GM21447 (cell line): Measurements from ENCODE around the gene BSN.
"Not testable (repeated sequence)": the region's sequence is repeated elsewhere in the genome, so short reads cannot be mapped to it uniquely, and the experiment has no call there.

Experiments used
- ATAC-seq: cut with Tn5 transposase; IDR thresholded peaks from one replicate; pipeline ENCODE4 v1.9.1; 2021; ENCODE audit not compliant: unreplicated experiment

BSN gene

DNA sequence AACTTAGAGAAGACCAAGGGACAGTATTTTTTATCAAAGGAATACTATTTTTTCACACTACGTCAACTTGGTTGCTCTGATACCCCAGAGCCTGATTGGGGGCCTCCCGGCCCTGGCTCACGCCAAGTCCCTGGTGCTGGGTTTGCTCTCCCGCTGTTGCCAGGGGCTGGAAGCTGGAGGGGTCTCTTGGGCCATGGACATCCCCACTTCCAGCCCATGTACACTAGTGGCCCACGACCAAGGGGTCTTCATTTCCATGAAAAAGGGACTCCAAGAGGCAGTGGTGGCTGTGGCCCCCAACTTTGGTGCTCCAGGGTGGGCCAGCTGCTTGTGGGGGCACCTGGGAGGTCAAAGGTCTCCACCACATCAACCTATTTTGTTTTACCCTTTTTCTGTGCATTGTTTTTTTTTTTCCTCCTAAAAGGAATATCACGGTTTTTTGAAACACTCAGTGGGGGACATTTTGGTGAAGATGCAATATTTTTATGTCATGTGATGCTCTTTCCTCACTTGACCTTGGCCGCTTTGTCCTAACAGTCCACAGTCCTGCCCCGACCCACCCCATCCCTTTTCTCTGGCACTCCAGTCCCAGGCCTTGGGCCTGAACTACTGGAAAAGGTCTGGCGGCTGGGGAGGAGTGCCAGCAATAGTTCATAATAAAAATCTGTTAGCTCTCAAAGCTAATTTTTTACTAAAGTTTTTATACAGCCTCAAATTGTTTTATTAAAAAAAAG is 20.3 kb upstream of the BSN start:
- no peak for ATAC-seq

DNA sequence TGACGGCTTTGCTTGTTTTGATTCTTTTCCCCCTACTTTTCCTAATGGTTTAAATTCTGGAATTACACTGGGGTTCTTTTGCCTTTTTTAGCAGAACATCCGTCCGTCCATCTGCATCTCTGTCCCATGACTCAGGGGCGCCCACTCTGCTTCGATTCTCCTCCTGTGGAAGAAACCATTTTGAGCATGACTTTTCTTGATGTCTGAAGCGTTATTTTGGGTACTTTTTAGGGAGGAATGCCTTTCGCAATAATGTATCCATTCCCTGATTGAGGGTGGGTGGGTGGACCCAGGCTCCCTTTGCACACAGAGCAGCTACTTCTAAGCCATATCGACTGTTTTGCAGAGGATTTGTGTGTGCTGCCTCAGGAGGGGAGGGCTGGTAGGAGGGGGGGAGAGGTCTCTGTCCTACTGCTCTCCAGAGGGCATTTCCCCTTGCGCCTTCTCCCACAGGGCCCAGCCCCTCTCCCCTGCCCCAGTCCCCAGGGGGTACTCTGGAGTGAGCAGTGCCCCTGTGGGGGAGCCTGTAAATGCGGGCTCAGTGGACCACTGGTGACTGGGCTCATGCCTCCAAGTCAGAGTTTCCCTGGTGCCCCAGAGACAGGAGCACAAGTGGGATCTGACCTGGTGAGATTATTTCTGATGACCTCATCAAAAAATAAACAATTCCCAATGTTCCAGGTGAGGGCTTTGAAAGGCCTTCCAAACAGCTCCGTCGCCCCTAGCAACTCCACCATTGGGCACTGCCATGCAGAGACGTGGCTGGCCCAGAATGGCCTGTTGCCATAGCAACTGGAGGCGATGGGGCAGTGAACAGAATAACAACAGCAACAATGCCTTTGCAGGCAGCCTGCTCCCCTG is 19.5 kb upstream of the BSN start:
- ATAC-seq = no peak

DNA sequence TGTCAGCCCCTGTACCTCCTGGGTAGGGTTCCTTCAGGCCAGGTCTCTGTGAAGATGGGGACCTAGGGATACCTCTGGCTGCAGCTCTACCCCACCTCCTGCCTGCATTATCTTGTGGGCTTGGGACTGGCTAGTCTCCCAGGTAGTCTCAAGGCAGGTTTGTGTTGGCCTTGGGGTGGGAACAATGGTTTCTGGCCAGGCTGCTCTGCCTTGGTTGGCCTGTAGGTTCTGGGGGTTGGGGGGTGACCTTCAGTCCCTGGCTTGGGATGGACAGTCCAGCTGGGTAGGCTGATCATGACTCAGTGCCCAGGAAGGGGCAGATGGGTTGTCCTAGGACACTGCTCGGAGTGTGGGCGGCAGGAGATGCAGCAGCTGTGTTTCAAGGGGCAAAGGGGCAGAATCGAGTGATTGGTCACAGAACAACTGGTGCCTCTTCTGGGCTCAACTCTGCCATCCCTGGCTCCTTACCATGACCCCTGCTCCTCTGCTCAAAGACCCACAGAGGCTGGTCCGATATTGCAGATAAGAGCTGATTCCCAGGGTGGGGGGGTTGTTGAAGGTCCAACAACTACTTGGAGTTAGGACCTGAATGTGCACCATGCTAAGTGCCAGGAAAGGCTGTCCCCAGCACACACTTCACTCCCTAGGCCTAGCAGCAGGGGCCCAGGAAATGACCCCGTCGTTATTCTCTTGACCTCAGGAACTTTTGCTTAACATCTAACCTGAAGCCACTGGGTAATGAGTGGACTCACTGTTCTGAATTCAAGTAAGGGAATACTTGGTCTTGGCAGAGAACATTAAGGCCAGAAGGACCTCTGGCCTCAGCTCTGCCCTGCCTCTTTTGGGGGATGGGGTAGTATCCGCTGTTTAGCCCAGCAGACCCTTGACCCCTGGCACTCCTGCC is 18.1 kb upstream of the BSN start:
- ATAC-seq = no peak

DNA sequence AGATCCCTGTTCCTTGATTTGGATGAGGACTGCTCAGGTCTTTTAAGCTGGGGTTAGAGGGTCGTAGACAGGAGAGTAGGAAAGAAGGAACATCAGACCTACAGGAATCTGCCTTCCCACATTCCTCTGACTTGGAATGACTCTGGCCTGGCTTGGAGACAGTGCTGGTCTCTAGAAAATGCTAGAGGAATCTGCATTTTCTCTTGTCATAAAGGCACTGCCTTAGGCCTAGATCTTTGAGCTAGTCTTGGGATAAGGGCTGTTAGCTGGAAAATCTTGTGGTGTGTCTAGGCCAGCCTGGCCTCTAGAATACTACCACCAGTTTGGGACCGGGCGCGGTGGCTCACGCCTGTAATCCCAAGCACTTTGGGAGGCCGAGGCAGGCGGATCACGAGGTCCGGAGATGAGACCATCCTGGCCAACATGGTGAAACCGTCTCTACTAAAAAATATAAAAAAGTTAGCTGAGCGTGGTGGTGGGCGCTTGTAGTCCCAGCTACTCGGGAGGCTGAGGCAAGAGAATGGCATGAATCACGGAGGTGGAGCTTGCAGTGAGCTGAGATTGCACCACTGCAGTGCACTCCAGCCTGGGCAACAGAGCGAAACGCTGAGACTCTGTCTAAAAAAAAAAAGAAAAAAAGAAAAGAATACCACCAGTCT is 17.3 kb upstream of the BSN start:
- ATAC-seq = no peak

DNA sequence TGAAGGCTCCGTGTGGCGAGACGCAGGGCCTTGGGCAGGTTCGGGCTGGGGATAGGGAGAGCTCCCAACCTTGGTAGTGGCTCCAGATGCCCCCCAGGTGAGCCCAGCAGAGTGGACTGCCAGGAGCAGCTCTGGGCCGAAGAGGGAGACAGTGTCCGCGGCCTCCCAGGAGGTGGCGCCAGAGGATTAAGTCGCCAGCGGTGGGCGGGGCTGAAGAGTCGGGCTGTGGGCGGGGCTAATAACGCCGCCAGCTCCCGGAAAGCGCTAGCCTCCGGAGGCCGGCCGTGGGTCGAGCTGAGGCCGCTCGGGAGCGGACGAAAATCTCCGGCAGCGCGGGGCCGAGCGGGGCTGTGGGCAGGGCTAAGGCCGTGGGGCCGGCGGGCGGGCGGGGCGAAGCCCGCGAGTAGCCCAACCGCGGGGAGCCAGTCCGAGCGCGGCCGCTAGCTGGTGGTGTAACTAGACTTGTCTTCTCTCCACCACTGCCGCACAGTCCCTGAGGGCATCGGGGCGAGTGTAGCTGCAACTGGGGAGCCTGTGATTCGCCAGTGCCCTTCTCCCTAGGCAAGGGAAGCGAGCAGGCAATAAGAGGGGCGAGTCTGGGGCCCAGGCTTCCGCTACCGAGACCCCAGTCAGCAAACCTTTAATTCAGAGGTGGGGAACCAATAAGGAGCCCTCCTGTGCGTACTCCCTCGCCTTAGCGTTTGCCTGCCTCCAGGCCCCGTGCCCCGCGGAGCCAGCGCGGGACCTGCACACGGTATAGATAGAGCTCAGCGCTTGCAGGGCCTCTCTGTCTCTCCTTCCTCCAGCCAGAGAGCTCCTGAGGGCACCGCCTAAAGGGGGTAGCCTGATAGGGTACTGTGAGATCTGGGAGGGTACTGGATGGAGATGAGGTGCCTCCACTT is 14.4 kb upstream of the BSN start:
- ATAC-seq = peak; percentile 93

GRCh38 chr3:49552087-49552486 is 2.2 kb upstream of the BSN start:
- no peak for ATAC-seq

GRCh38 chr3:49553324-49553691 is 969 bp upstream of the BSN start:
- no peak for ATAC-seq

GRCh38 chr3:49554633-49555265 is 472 bp downstream of the BSN start:
- peak; percentile 34 for ATAC-seq

GRCh38 chr3:49556500-49557275 is 2.4 kb downstream of the BSN start:
- no peak for ATAC-seq

GRCh38 chr3:49563040-49563578 is 8.8 kb downstream of the BSN start:
- no peak for ATAC-seq

DNA sequence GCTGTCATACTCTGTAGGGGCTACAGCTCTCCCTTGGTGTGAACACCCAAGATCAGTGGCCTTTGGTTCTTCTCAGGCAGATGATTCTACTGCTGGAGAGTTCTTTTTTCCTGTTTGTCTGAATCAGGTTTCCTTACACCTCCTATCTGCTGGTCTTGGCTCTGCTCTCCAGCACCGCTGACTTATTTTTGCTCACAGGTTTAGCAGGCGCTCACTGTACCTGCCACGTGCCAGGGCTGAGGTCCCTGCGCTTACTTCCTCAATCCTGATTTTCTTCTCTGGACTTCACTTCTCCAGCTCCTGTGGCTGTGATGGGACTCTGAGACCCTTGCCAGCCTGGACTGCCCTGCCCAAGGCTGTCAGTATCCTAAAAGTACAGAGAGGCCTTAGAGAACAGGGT is 9.5 kb downstream of the BSN start:
- ATAC-seq = no peak

DNA sequence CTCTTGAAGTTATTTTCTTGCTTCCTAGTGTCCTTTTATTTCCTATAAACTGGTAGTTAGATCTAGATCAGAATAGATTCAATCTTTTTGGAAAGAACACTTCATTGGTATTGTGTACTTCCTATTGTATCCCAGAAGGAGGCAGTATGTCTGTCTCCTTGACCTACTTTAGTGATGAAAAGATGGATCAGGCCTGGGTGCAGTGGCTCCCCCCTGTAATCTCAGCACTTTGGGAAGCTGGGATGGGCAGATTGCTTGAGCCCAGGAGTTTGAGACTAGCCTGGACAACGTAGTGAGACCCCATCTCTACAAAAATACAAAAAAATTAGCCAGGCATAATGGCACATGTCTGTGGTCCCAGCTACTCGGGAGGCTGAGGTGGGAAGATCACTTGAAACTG is 12.0 kb downstream of the BSN start:
- ATAC-seq = no peak

- ATAC-seq = no peak
Measured at GRCh38 chr3:49567406-49567805, 13.1 kb downstream of the BSN start.

- ATAC-seq = no peak
Measured at GRCh38 chr3:49568965-49569364, 14.7 kb downstream of the BSN start.

GRCh38 chr3:49570028-49570654 is 15.9 kb downstream of the BSN start:
- ATAC-seq = no peak

DNA sequence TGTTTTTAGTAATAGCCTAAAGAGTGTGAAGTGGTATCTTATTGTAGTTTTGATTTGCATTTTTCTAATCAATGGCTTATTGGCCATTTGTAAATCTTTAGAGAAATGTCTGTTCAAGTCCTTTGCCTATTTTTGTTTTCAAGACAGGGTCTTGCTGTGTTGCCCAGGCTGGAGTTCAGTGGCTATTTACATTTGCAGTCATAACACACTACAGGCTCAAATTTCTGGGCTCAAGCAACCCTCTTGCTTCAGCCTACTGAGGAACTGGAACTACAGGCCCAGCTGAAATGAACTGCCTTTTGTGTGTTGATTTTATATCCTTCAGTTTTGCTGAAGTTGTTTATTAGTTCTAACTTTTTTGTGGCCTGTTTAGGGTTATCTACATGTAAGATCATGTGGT is 27.9 kb downstream of the BSN start:
- no peak for ATAC-seq

- ATAC-seq = not testable (repeated sequence)
Measured at GRCh38 chr3:49585261-49585755, 31.0 kb downstream of the BSN start.

DNA sequence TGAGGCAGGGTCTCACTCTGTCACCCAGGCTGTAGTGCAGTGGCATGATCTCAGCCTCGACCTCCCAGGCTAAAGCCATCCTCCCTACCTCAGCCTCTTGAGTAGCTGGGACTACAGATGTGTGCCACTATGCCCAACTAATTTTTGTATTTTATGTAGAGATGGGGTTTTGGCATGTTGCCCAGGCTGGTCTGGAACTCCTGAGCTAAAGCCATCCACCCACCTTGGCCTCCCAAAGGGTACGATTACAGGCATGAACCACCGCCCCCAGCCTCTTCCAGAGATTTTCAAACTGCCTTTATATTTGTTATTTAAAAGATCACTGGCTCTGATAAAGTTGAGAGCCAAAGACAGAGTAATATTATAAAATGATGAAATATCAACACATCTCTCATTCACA is 37.3 kb downstream of the BSN start:
- ATAC-seq = no peak
